Keratinocyte (primary cell): ENCODE measurements around the gene HADH. TPM values are rescaled to one million over a fixed set of nuclear protein-coding genes. Genes with fewer than 3 reads are reported as not detected.
A peak's percentile ranks its signal among the peaks of the same experiment; 100 is the strongest.

ENCODE experiments used
- DNase-seq: peaks from one replicate; pipeline ENCODE4 v3.0.0-alpha.2; 2011; ENCODE audit warnings: low read depth, missing footprints, low spot score
- FAIRE-seq: peaks from 2 replicates; lab custom pipeline; 2011; peaks lifted over from hg19 to GRCh38; lab: Jason Lieb, UNC
- H2AFZ ChIP-seq: 2 replicates; pipeline ENCODE4 v1.6.0; 2012; ENCODE audit warnings: low read length, control low read depth, inconsistent platforms; ENCODE audit not compliant: control insufficient read depth
- H3K27ac ChIP-seq: 2 replicates; pipeline ENCODE4 v1.5.1; 2011; ENCODE audit warnings: low read length; ENCODE audit not compliant: control insufficient read depth, insufficient read depth
- H3K27me3 ChIP-seq: 3 replicates; pipeline ENCODE4 v1.6.0; 2011; ENCODE audit warnings: low read length; ENCODE audit not compliant: control insufficient read depth, insufficient read depth; ENCODE audit errors: extremely low read depth
- H3K36me3 ChIP-seq, 2 experiments: 2 replicates in 1 of 2; 3 replicates in 1 of 2; pipeline ENCODE4 v1.5.1; 2011; ENCODE audit warnings: low read length in 2 of 2, mild to moderate bottlenecking in 1 of 2; ENCODE audit not compliant: control insufficient read depth in 2 of 2, insufficient read depth in 2 of 2; ENCODE audit errors: extremely low read depth in 1 of 2
- H3K4me1 ChIP-seq: 3 replicates; pipeline ENCODE4 v1.5.1; 2011; ENCODE audit warnings: low read length; ENCODE audit not compliant: control insufficient read depth, insufficient read depth; ENCODE audit errors: extremely low read depth
- H3K4me2 ChIP-seq: 3 replicates; pipeline ENCODE4 v1.6.0; 2011; ENCODE audit warnings: low read depth, low read length; ENCODE audit not compliant: control insufficient read depth, insufficient read depth; ENCODE audit errors: extremely low read depth
- H3K4me3 ChIP-seq, 3 experiments: fragments of 200-600 bp in 1 of 3; sonication (generic) in 1 of 3; 2 replicates in 2 of 3; 3 replicates in 1 of 3; pipeline ENCODE4 v1.5.1; 2011 to 2016; ENCODE audit warnings: low read length in 3 of 3, mild to moderate bottlenecking in 3 of 3, control low read depth in 2 of 3, inconsistent platforms in 1 of 3, low read depth in 1 of 3, mixed read lengths in 1 of 3, mixed run types in 1 of 3, moderate library complexity in 1 of 3; ENCODE audit not compliant: control insufficient read depth in 2 of 3, insufficient read depth in 2 of 3; ENCODE audit errors: extremely low read depth in 1 of 3
- H3K79me2 ChIP-seq: 2 replicates; pipeline ENCODE4 v1.6.0; 2012; ENCODE audit warnings: low read length; ENCODE audit not compliant: control insufficient read depth, insufficient read depth
- H3K9ac ChIP-seq: 3 replicates; pipeline ENCODE4 v1.6.0; 2011; ENCODE audit warnings: low read length; ENCODE audit not compliant: control insufficient read depth, insufficient read depth; ENCODE audit errors: extremely low read depth
- H3K9me1 ChIP-seq: 3 replicates; pipeline ENCODE4 v1.6.0; 2011; ENCODE audit warnings: low read length; ENCODE audit not compliant: control insufficient read depth, insufficient read depth; ENCODE audit errors: extremely low read depth
- H3K9me3 ChIP-seq: 2 replicates; pipeline ENCODE4 v1.5.1; 2012; ENCODE audit warnings: low read depth, low read length; ENCODE audit not compliant: control insufficient read depth
- H4K20me1 ChIP-seq: 3 replicates; pipeline ENCODE4 v1.6.0; 2011; ENCODE audit warnings: low read length; ENCODE audit not compliant: control insufficient read depth, insufficient read depth; ENCODE audit errors: extremely low read depth
- EZH2 ChIP-seq: IDR thresholded peaks from one replicate; pipeline ENCODE4 v1.6.1; 2012; ENCODE audit warnings: inconsistent platforms, mild to moderate bottlenecking, low read length, moderate library complexity
- dilution Hi-C: fragments of 300-500 bp; cut with MboI; formaldehyde crosslinking; loops from one replicate; pipeline ENCODE4 v1.7.0; 2020; ENCODE audit warnings: low sequenced_read_pairs; ENCODE audit not compliant: extremely low pct_ligation_motif_present
- polyA plus RNA-seq, 5 experiments: library from polyadenylated mRNA; depleted of rRNA in 3 of 5; stranded (reverse) in 3 of 5; stranded (forward) in 1 of 5; unstranded in 1 of 5; fragments of >200 nt; gene quantifications; 1 replicate in 1 of 5; 2 replicates in 3 of 5; 3 replicates in 1 of 5; pipeline versions ENCODE4 v1.2.1 to v1.2.3, GENCODE V29; 2011 to 2012; ENCODE audit warnings: missing spikeins in 2 of 5, low read depth in 1 of 5, low replicate concordance in 1 of 5
- TF ChIP-seq, protein P1 (sequence below), 3 experiments: IDR thresholded peaks in 1 of 3; conservative IDR thresholded peaks in 1 of 3; optimal IDR thresholded peaks in 1 of 3; 2 replicates in 2 of 3; 3 replicates in 1 of 3; pipeline versions ENCODE3 to v1.5.1; 2011; ENCODE audit warnings: low read length in 3 of 3, mild to moderate bottlenecking in 3 of 3, moderate library complexity in 2 of 3, control low read depth in 1 of 3, inconsistent platforms in 1 of 3; ENCODE audit not compliant: insufficient read depth in 2 of 3; ENCODE audit errors: extremely low read depth in 1 of 3

The HADH gene
- polyA plus RNA-seq, 1 donor (not counting 4 experiments of a cell fraction or from before 2014, with no cell fraction given) = 49.3 TPM

DNA sequence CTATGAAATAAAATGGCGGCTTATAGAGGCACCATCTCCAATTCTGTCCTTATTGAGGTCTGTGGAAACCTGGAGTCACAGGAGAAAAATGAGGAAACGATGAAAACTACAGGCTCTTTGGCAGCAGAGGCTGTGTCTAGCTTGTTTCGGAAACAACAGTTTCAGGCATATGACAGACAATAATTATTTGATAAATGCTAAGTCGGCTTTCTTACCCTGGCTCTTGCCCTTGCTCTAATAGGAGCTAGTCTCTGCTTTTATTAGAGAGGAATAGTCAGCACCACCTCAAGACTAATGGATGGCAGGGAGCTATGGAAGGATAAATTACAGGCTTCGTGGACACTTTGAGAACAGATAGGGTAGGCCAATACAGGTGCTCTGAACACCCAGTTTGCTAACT lies 24.3 kb downstream of the HADH start:
- no peaks in the 10 kb centered on the region for H3K9me1 ChIP-seq
- H4K20me1 ChIP-seq = no peaks in the 10 kb centered on the region
- no peak overlapping the region for H3K27ac ChIP-seq
- no peaks in the 10 kb centered on the region for H3K4me1 ChIP-seq
- dilution Hi-C loops = no loop called here
- TF ChIP-seq, protein P1, sequence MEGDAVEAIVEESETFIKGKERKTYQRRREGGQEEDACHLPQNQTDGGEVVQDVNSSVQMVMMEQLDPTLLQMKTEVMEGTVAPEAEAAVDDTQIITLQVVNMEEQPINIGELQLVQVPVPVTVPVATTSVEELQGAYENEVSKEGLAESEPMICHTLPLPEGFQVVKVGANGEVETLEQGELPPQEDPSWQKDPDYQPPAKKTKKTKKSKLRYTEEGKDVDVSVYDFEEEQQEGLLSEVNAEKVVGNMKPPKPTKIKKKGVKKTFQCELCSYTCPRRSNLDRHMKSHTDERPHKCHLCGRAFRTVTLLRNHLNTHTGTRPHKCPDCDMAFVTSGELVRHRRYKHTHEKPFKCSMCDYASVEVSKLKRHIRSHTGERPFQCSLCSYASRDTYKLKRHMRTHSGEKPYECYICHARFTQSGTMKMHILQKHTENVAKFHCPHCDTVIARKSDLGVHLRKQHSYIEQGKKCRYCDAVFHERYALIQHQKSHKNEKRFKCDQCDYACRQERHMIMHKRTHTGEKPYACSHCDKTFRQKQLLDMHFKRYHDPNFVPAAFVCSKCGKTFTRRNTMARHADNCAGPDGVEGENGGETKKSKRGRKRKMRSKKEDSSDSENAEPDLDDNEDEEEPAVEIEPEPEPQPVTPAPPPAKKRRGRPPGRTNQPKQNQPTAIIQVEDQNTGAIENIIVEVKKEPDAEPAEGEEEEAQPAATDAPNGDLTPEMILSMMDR (optimal IDR thresholded peaks at IDR 0.05 in 1 of 3, IDR thresholded peaks at IDR 0.05 in 1 of 3, conservative IDR thresholded peaks at IDR 0.05 in 1 of 3; ENCODE audit: extremely low read depth in 1 of 3, insufficient read depth in 2 of 3, low read length in 3 of 3) = no peak
- no peak for TF ChIP-seq EZH2
- H3K9me3 ChIP-seq = no peaks in the 10 kb centered on the region
- no peaks in the 10 kb centered on the region for H3K27me3 ChIP-seq
- no peaks in the 10 kb centered on the region for H3K79me2 ChIP-seq
- H2AFZ ChIP-seq = no peak overlapping the region
- DNase-seq = no peak
- peaks cover 5 to 11% of the 10 kb centered on the region in 2 experiments for H3K36me3 ChIP-seq
- H3K9ac ChIP-seq = no peak overlapping the region
- no peak overlapping the region for H3K4me2 ChIP-seq
- no peak for FAIRE-seq
- no peak overlapping the region for H3K4me3 ChIP-seq

DNA sequence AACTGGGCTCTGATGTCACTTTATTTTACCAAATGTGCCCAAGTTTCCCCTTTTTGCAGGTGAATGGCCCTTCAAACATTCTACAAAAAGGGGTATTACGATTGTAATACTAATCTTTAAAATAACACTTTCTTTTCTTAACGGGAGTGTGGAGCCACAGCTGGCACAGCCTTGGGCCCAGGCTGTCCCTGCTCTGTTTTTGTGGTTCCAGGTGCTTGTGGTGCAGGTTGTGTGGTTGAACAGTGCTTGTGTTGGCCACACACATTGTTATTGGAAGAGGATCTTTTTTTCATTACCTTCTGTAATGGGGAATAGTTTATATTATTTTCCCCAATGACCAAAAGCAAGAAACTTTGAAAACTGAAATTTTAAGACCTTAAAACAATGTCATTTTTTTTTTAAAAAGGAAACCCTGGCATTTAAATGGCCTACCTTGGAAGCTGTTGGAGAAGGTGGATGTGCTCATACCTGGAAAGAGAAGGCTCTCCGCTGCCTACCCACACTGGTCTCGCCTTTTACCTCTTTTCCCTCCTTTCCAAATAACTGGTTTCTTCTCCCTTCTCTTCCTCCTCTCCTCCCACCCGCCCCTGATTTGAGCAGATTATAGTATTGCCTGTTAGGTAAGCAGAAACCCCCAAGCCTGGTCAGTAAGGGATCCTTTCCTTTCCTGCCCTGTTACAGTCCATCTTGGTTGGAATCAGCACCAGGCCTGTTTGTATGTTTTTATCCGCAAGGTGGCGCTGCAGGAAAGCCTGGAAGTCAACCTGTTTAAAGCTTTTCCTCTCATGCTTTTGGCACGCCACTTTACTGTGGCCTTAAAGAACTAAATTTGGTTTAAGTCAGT lies 28.6 kb downstream of the HADH start:
- Histone ChIP-seq H3K4me2 (no peak overlapping the region), H3K9ac (no peak overlapping the region), H3K9me1 (no peaks in the 10 kb centered on the region), H4K20me1 (no peaks in the 10 kb centered on the region), H2AFZ (no peak overlapping the region), H3K9me3 (no peaks in the 10 kb centered on the region), H3K79me2 (no peaks in the 10 kb centered on the region), H3K4me1 (no peaks in the 10 kb centered on the region), H3K27me3 (no peaks in the 10 kb centered on the region), H3K4me3 (no peak overlapping the region), H3K36me3 (peaks cover 5 to 7% of the 10 kb centered on the region in 2 experiments), H3K27ac (no peak overlapping the region)
- no peak for TF ChIP-seq EZH2
- TF ChIP-seq, protein P1 (optimal IDR thresholded peaks at IDR 0.05 in 1 of 3, IDR thresholded peaks at IDR 0.05 in 1 of 3, conservative IDR thresholded peaks at IDR 0.05 in 1 of 3; ENCODE audit: extremely low read depth in 1 of 3, insufficient read depth in 2 of 3, low read length in 3 of 3) = peak; percentile 84 to 87 (median 84)
- FAIRE-seq (peak; percentile 68), DNase-seq (peak; percentile 59)
- dilution Hi-C loops = no loop called here
